ENCODE results near the gene NDUFAF5.

GRCh38 chr20:13809373-13809772 is 24.5 kb downstream of the NDUFAF5 start:
- no peak for TF ChIP-seq CTCF (IDR thresholded peaks at IDR 0.05; ENCODE audit: insufficient read depth, low read length)
- no peak for TF ChIP-seq REST (IDR thresholded peaks at IDR 0.05; ENCODE audit: insufficient replicate concordance, low read depth)
- TF ChIP-seq SPI1 (IDR thresholded peaks at IDR 0.05; ENCODE audit: borderline replicate concordance, low read depth), result no peak
- no peak for TF ChIP-seq POLR2AphosphoS5 (IDR thresholded peaks at IDR 0.05; ENCODE audit: low read depth)
- TF ChIP-seq GABPA (IDR thresholded peaks at IDR 0.05; ENCODE audit: low read depth), result no peak

Measured in HL-60 (cell line).